Measurements from ENCODE around the gene SRPX.
A peak's percentile ranks its signal among the peaks of the same experiment; 100 is the strongest.

SRPX gene

DNA sequence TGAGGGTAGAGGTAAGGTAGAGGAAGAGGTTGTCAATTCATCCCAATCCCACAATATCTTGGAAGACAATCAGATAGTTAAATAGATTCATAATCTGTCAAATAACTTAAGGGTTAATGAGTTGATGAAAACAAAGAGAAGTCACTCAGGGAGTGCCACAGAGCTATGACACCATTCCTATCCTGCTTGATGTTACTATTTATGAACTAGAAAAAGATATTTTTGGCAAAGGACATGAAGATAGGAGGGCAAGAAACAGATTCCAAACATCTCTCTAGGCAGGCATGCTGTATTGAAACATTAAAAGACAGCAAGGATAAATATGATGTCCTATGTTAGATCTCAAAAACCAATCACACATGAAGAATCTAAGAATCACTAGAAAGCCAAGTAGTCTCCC lies 3.5 kb upstream of the SRPX start:
- DNase-seq (ENCODE audit: low spot score in 2 of 2), result no peak
- Histone ChIP-seq H3K36me3 (replicated peaks) (no peaks in the 10 kb centered on the region), H3K27me3 (ENCODE audit: low read depth) (peaks cover 48% of the 10 kb centered on the region), H3K9me3 (no peaks in the 10 kb centered on the region), H3K4me1 (no peaks in the 10 kb centered on the region; the same call in 1 of the 2 replicates), H3K4me3 (no peak overlapping the region)
- in situ Hi-C loops (cut with MboI; ENCODE audit: low sequenced_read_pairs), result no loop called here

DNA sequence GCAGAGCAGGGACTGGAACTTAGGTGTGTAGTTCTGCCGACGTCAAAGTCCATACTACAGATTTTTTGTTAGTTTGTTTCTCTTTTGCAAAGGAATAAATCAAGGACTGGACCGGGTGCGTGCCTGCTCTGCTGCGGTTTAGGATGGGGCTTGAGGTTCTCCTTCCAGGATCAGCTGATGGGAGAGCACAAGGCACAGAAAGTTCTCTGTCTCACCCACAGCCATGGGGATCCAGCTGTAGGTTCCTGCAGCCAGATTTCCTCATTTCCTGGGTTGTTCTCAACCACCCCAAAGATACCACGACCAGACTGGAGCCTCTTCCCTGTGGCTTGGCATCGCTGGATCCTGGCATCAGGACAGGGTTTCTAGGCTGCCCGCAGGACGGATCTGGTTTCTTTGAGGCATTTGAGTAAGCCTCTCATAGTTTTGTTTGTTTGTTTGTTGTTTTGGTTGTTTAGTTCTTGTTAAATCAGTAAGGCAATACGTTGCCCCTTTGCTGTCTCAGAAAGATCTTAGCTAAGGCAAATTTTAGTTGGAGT lies 789 bp upstream of the SRPX start:
- H3K9me3 ChIP-seq, result no peaks in the 10 kb centered on the region
- in situ Hi-C loops (cut with MboI; ENCODE audit: low sequenced_read_pairs), result no loop called here
- H3K27me3 ChIP-seq (ENCODE audit: low read depth), result peaks cover 55% of the 10 kb centered on the region
- no peak overlapping the region for H3K4me3 ChIP-seq
- no peaks in the 10 kb centered on the region; the same call in 1 of the 2 replicates for H3K4me1 ChIP-seq
- no peaks in the 10 kb centered on the region for H3K36me3 ChIP-seq (replicated peaks)
- no peak for DNase-seq (ENCODE audit: low spot score in 2 of 2)

DNA sequence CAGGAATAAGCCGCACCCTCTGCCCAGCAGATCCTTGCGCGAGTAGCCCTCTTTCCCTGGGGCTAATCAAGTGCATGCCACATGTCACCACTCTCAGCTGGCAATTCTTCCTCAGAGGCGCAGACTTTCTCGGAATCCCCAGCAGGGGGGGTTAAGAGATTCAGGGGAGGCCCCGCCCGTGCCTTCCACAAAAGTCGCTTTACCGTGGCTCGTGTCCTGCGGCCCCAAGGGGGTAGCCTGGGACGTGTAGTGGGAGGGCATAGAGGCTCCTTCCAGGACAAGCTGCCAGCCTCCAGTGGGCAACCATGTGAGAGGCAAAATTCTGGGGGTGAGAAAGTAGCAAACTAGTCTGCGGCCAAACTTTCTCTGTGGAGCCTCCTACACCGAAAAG lies 652 bp downstream of the SRPX start:
- peak; percentile 38 to 71 for DNase-seq (ENCODE audit: low spot score in 2 of 2)
- Histone ChIP-seq H3K36me3 (replicated peaks) (no peaks in the 10 kb centered on the region), H3K4me1 (no peaks in the 10 kb centered on the region; the same call in 1 of the 2 replicates), H3K4me3 (peak overlapping the region; percentile 30), H3K27me3 (ENCODE audit: low read depth) (peaks cover 46% of the 10 kb centered on the region), H3K9me3 (no peaks in the 10 kb centered on the region)
- in situ Hi-C loops (cut with MboI; ENCODE audit: low sequenced_read_pairs), result no loop called here

DNA sequence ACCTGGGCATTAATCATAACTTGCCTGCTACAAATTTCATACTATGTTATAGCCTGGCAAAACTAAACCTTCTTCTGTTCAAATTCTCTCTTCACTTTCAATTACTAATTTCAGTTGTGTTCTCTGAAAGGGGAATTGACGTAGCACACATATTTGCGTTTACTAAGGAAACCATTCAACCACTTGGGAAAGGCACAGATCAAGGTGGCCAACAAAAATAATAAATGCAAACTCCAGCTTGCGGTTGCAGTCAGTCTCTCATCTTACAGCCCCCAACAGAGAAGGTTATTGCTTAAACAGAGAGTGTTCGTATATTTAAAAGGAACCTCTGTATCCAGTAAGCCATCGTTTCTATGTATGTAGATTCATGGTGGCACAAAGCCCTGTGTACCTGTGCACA lies 4.0 kb downstream of the SRPX start:
- Histone ChIP-seq H3K4me3 (no peak overlapping the region), H3K36me3 (replicated peaks) (no peaks in the 10 kb centered on the region), H3K9me3 (no peaks in the 10 kb centered on the region), H3K4me1 (no peaks in the 10 kb centered on the region; the same call in 1 of the 2 replicates), H3K27me3 (ENCODE audit: low read depth) (peaks cover 30% of the 10 kb centered on the region)
- in situ Hi-C loops (cut with MboI; ENCODE audit: low sequenced_read_pairs), result no loop called here
- DNase-seq (ENCODE audit: low spot score in 2 of 2), result no peak

DNA sequence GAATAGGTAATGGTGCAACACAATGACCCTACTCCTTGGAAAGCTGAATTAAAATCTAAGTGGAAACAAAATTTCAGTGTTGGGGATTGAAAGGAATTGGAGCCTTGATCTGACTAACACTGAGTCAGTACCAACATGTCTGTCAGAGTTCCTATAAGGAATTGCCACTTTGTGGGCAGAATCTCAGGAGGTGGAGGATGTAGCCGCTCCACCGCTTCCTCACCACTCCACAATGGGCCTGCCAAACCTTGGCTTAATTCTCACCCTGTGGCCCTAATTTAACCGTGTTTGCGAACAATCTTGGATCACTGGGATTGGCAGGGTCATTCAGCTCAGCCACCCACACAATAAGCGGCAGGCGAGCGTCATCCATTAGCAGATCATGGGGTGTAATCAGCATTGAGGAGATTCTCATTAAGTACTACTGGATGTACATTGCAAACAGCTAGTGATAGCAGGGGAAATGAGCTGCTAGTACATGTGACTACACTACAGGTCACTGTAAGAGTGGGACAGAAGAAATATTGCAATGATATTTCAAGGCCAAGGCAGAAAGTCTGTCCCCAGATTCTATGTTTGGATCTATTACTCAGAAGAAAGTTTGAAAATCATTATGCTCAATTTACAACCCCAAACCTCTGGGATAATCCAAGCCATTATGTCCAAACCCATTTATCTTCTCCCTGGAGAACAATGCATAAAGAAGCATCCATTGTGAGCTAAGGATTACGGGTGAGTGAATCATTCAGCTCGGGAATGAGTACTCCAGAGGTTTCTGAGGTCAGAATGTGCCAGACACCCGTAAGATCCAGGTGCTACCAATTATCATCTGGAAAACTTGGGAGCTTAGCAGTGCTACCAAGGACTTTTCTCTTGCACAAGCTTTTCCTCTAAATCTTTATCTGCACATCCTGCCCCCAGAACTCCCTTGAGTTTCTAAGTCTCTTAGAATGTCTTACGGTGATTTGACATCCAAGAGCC lies 5.8 kb downstream of the SRPX start:
- Histone ChIP-seq H3K4me3 (no peak overlapping the region), H3K36me3 (replicated peaks) (no peaks in the 10 kb centered on the region), H3K4me1 (no peaks in the 10 kb centered on the region; the same call in 1 of the 2 replicates), H3K27me3 (ENCODE audit: low read depth) (peaks cover 11% of the 10 kb centered on the region), H3K9me3 (no peaks in the 10 kb centered on the region)
- in situ Hi-C loops (cut with MboI; ENCODE audit: low sequenced_read_pairs), result no loop called here
- peak in 1 of 2 experiments; percentile 8 for DNase-seq (ENCODE audit: low spot score in 2 of 2)

DNA sequence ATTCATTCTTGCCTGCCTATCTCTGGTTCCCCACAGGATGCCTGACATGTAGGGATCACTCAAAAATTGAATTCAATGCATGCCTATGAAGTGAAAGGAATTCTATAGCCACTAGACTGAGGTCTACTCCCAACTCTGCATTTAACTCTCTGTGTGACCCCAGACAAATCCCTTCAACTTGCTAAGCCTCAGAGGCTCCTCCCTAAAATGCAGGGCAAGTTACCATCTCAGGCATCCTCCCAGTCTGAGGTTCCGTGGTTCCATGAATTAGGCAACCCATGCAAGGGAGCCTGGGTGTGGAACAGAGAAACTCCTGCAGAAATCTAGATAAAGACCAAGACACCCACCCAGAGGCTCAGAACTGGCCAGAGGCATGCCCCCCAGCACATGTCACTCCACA lies 6.6 kb downstream of the SRPX start:
- Histone ChIP-seq H3K9me3 (no peaks in the 10 kb centered on the region), H3K27me3 (ENCODE audit: low read depth) (peaks cover 6% of the 10 kb centered on the region), H3K36me3 (replicated peaks) (no peaks in the 10 kb centered on the region), H3K4me3 (no peak overlapping the region), H3K4me1 (no peaks in the 10 kb centered on the region)
- in situ Hi-C loops (cut with MboI; ENCODE audit: low sequenced_read_pairs), result no loop called here
- no peak for DNase-seq (ENCODE audit: low spot score in 2 of 2)

DNA sequence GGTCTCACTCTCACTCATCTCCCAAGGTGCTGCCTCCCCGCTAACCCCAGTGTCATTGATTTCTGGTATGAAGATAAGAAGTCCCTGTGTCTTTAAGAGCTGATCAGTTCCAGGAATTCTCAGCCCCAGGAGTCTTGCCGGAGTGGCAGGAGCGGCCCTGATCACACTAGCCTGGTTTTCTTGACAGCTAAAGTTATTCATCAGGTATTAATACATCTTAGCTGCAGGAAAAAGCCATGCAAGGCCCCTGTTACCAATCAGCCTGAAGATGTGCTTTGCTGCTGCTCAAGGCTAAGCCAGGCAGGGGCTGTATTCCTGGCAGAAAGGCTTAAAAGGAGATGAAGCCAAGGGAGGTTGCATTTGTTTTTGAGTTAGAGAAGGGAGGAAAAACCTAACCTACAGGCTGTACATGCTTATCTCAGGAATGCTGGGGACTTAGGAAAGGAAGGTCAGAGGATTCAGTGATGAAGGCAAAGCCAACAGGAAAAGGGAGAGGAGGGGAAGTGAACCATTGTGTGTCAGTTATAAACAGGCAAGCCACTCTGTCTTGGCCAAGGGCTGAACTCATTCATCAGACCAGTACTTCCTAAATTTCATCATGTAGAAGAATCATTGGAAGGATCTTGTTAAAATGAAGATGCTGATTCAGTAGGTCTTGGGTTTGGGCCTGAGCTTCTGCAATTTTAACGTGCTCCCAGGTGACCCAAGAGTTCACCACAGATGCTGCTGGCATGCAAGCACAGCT lies 8.6 kb downstream of the SRPX start:
- in situ Hi-C loops (cut with MboI; ENCODE audit: low sequenced_read_pairs), result no loop called here
- H3K4me1 ChIP-seq, result no peaks in the 10 kb centered on the region
- no peaks in the 10 kb centered on the region for H3K36me3 ChIP-seq (replicated peaks)
- DNase-seq (ENCODE audit: low spot score in 2 of 2), result no peak
- no peaks in the 10 kb centered on the region for H3K27me3 ChIP-seq (ENCODE audit: low read depth)
- H3K9me3 ChIP-seq, result no peaks in the 10 kb centered on the region
- no peak overlapping the region for H3K4me3 ChIP-seq

DNA sequence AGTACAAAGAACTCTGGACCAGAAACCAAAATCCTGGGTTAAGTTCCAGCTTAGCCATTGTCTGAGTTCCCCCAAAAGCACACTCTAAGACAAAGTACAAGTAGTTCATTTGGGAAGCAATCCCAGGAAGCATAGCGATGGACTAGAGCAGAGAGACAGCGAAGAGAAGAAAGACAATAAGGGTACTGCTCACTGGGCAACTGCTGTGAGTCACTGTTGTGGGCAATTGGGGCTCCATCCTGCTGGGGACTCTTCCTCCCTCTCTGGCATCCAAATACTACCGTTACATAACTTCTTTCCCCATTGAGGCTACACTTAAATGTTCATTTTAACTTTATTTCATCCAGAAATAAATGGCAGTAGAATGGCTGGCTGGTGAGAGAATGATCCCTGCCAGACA lies 14.1 kb downstream of the SRPX start:
- no peaks in the 10 kb centered on the region for H3K9me3 ChIP-seq
- in situ Hi-C loops (cut with MboI; ENCODE audit: low sequenced_read_pairs), result no loop called here
- no peak for DNase-seq (ENCODE audit: low spot score in 2 of 2)
- no peaks in the 10 kb centered on the region for H3K27me3 ChIP-seq (ENCODE audit: low read depth)
- H3K4me3 ChIP-seq, result no peak overlapping the region
- no peaks in the 10 kb centered on the region for H3K36me3 ChIP-seq (replicated peaks)
- H3K4me1 ChIP-seq, result no peaks in the 10 kb centered on the region

DNA sequence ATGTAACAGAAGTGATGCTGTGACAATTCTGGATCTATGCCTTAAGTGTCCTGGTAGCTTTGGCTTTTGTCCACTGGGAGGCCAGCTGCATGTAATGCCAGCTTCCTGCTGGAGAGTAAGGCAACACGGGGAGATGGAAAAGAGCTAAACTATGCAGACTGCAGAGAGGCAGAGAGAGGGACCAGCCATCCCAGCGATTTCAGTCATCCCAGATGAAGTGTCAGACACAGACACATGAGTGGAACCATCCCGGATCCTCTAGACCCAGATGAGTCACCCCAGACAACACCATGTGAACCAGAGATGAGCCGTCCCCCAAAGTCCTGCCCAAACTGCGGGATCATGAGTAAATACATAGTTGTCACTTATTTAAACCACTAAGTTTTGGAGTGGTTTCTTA lies 14.6 kb downstream of the SRPX start:
- Histone ChIP-seq H3K36me3 (replicated peaks) (no peaks in the 10 kb centered on the region), H3K9me3 (no peaks in the 10 kb centered on the region), H3K4me3 (no peak overlapping the region), H3K4me1 (no peaks in the 10 kb centered on the region), H3K27me3 (ENCODE audit: low read depth) (no peaks in the 10 kb centered on the region)
- in situ Hi-C loops (cut with MboI; ENCODE audit: low sequenced_read_pairs), result no loop called here
- DNase-seq (ENCODE audit: low spot score in 2 of 2), result no peak

DNA sequence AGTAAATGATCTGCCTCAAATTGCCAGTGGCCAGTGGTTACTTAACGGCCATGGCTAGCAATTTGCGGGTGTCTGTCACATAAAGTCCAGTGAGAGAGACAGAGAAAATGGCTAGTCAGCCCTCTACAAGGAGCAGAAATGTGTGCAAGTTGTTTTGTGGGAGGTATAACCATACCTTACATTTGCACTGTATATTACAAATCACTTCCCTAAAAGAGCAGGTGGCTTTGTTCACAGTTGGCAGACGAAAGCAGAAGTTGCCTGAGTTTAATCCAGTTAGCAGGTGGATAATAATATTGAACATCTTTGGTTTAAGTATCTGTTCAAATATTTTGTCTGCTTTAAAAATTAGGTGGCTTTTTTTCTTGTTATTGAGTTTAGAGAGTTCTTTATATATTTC lies 15.6 kb downstream of the SRPX start:
- Histone ChIP-seq H3K27me3 (ENCODE audit: low read depth) (no peaks in the 10 kb centered on the region), H3K4me3 (no peak overlapping the region), H3K36me3 (replicated peaks) (no peaks in the 10 kb centered on the region), H3K9me3 (no peaks in the 10 kb centered on the region), H3K4me1 (no peaks in the 10 kb centered on the region)
- DNase-seq (ENCODE audit: low spot score in 2 of 2), result no peak
- in situ Hi-C loops (cut with MboI; ENCODE audit: low sequenced_read_pairs), result no loop called here

DNA sequence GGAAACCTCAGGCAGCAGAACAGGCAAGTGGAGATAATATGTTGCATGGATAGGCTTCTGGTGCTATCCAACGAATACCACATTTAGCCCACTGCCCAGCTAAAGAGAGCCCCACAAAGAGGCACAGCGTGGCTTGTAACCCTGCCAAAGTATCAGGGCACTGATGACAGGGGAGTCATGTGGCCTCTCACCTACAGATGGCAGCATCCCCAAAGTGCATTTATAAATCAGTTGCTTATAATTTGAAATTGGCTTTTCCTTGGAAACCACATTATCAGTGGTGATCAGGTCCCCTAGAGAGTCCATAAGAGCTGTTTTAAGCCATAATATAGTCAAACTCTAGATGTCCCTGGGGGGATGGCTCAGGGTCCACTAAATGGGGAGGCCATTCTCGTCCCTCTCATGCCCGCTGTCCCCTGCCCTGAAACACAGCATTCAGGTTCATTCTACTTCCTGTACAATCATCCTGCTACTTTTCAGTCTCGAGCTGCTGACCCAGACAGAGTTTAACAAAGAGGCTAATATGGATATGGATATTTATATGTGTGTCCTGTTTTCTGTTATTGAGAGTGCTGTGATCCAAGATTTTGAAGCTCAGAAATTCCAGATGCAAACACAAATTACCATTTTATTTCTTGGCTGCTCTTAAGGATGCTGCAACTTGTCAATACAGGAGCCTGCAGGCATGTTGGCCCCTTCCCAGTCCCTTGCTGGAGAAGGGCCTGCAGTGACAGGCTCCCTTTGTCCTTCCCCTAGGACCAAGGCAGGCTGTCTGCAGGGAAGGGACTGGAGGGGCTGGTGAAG lies 28.5 kb downstream of the SRPX start:
- Histone ChIP-seq H3K4me3 (no peak overlapping the region), H3K27me3 (ENCODE audit: low read depth) (peaks cover 19% of the 10 kb centered on the region), H3K9me3 (no peaks in the 10 kb centered on the region), H3K36me3 (replicated peaks) (no peaks in the 10 kb centered on the region), H3K4me1 (no peaks in the 10 kb centered on the region)
- peak in 1 of 2 experiments; percentile 48 for DNase-seq (ENCODE audit: low spot score in 2 of 2)
- in situ Hi-C loops (cut with MboI; ENCODE audit: low sequenced_read_pairs), result no loop called here

DNA sequence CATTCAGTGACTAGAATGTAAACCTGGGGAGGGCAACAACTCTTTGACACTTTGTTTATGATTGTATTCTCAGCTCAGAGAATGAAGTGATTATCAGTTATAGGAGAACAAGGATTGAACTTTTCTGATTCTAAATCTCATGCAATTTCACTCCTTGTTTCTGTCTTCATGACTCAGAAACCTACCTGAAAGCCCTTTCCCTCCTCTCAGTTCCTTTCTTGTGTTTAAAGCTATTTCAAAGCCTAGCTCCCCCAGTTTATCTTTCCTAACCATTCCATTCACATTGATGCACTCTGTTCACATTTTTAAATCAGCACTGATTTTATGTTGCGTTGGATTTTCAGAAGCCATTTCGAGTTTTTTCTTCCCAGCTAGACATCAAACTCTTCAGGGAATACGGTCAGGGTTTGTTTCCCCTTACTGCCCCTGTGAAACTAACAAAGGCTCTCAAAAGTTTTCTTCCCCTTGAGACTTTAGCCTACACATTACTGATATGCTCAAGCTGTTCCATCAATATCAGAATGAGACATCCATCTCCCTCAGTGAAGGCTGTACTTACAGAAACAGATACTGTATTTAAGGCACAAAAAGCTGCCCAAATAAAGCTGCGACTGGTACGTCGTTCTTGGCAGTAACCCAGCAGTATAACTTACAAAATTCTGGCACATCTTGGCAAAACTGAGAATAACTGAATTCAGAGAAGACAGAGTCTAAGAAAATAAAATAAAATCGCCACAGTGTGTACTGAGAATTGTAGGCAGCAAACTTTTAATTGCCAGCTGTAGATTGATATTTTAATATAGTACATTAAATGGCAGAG lies 31.0 kb downstream of the SRPX start:
- DNase-seq (ENCODE audit: low spot score in 2 of 2), result no peak
- Histone ChIP-seq H3K4me1 (no peaks in the 10 kb centered on the region), H3K9me3 (no peaks in the 10 kb centered on the region), H3K4me3 (no peak overlapping the region), H3K36me3 (replicated peaks) (no peaks in the 10 kb centered on the region), H3K27me3 (ENCODE audit: low read depth) (peaks cover 15% of the 10 kb centered on the region)
- in situ Hi-C loops (cut with MboI; ENCODE audit: low sequenced_read_pairs), result no loop called here

DNA sequence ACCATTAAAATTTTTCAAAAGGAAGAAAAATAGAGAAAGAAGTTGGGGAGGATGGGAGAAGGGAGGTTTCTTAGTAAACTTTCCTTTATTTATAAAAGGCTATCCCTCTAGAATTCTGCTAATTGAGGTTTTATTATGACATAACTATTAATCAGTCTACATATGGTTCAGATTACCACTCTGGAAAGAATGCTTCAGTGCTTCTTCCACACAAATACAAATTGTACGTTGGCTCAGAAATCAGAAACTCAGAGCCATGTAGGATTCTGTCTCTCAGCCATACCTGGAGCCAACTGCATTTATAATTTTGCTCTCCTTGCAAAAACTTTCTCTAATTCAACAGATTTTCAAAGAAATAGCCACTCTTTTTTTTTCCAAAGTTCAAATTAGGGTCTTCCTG lies 37.1 kb downstream of the SRPX start:
- no peak overlapping the region for H3K4me3 ChIP-seq
- DNase-seq (ENCODE audit: low spot score in 2 of 2), result no peak
- no peaks in the 10 kb centered on the region for H3K9me3 ChIP-seq
- in situ Hi-C loops (cut with MboI; ENCODE audit: low sequenced_read_pairs), result no loop called here
- no peaks in the 10 kb centered on the region for H3K4me1 ChIP-seq
- H3K36me3 ChIP-seq (replicated peaks), result no peaks in the 10 kb centered on the region
- H3K27me3 ChIP-seq (ENCODE audit: low read depth), result peaks cover 12% of the 10 kb centered on the region
